A549 (cell line): ENCODE measurements around the gene SMG5.

ENCODE experiments used
- CEBPB ChIP-seq, 2 experiments: fragments of >200 bp in 1 of 2; sonication (Bioruptor Twin) in 1 of 2; formaldehyde crosslinking in 1 of 2; IDR thresholded peaks; 2 replicates each; pipeline ENCODE4 v1.6.1; 2012 to 2016
- CTCF ChIP-seq: fragments of >200 bp; sonication (Bioruptor Twin); formaldehyde crosslinking; IDR thresholded peaks from 3 replicates; pipeline ENCODE4 v1.5.1; 2016
- E2F6 ChIP-seq: IDR thresholded peaks from 2 replicates; pipeline ENCODE4 v1.6.1; 2012; ENCODE audit warnings: low read depth, borderline replicate concordance
- ESRRA ChIP-seq: fragments of 150-350 bp; IDR thresholded peaks from 2 replicates; pipeline ENCODE4 v1.6.1; 2014; ENCODE audit warnings: mild to moderate bottlenecking, low read length, borderline replicate concordance
- HOXA7 ChIP-seq: fragments of 250-450 bp; sonication (Bioruptor Pico); IDR thresholded peaks from 2 replicates; pipeline ENCODE4 v1.5.0; 2020; ENCODE audit warnings: mild to moderate bottlenecking, moderate library complexity
- JUN ChIP-seq, 2 experiments: fragments of >200 bp; sonication (Bioruptor Twin); formaldehyde crosslinking; IDR thresholded peaks; 2 replicates in 1 of 2; 3 replicates in 1 of 2; pipeline ENCODE4 v1.6.1; 2016 to 2017
- POLR2A ChIP-seq: IDR thresholded peaks from 2 replicates; pipeline ENCODE4 v1.6.1; 2012; ENCODE audit warnings: mild to moderate bottlenecking, low read length
- REST ChIP-seq: fragments of 200-600 bp; sonication (generic); IDR thresholded peaks from 2 replicates; pipeline ENCODE4 v1.6.1; 2016; ENCODE audit warnings: antibody characterized with exemption, mild to moderate bottlenecking, moderate library complexity
- SREBF2 ChIP-seq: fragments of 450-650 bp; IDR thresholded peaks from 2 replicates; pipeline ENCODE4 v1.6.1; 2014; ENCODE audit warnings: mild to moderate bottlenecking, moderate library complexity

GRCh38 chr1:156200044-156200443 is 82.6 kb downstream of the SMG5 start:
- TF ChIP-seq CEBPB (IDR thresholded peaks at IDR 0.05) (no peak), CTCF (no peak), E2F6 (no peak), POLR2A (no peak), HOXA7 (CRISPR knock-in tag) (no peak), JUN (IDR thresholded peaks at IDR 0.05) (no peak), ESRRA (no peak), SREBF2 (no peak), REST (no peak)
